ENCODE data around the gene PIGC.

The PIGC gene

GRCh38 chr1:172425339-172425738 is 18.5 kb downstream of the PIGC start:
- H3K4me3 ChIP-seq (replicated peaks; ENCODE audit: low read depth, low read length): no peak overlapping the region
- TF ChIP-seq, protein P1, sequence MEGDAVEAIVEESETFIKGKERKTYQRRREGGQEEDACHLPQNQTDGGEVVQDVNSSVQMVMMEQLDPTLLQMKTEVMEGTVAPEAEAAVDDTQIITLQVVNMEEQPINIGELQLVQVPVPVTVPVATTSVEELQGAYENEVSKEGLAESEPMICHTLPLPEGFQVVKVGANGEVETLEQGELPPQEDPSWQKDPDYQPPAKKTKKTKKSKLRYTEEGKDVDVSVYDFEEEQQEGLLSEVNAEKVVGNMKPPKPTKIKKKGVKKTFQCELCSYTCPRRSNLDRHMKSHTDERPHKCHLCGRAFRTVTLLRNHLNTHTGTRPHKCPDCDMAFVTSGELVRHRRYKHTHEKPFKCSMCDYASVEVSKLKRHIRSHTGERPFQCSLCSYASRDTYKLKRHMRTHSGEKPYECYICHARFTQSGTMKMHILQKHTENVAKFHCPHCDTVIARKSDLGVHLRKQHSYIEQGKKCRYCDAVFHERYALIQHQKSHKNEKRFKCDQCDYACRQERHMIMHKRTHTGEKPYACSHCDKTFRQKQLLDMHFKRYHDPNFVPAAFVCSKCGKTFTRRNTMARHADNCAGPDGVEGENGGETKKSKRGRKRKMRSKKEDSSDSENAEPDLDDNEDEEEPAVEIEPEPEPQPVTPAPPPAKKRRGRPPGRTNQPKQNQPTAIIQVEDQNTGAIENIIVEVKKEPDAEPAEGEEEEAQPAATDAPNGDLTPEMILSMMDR (IDR thresholded peaks at IDR 0.05; ENCODE audit: low read length, missing control alignments): no peak
- DNase-seq (ENCODE audit: low read depth): no peak

- no peak for DNase-seq (ENCODE audit: low read depth)
- H3K4me3 ChIP-seq (replicated peaks; ENCODE audit: low read depth, low read length): no peak overlapping the region
- TF ChIP-seq, protein P1 (IDR thresholded peaks at IDR 0.05; ENCODE audit: low read length, missing control alignments): no peak
Observed at GRCh38 chr1:172423336-172423735, 20.5 kb downstream of the PIGC start.

DNA sequence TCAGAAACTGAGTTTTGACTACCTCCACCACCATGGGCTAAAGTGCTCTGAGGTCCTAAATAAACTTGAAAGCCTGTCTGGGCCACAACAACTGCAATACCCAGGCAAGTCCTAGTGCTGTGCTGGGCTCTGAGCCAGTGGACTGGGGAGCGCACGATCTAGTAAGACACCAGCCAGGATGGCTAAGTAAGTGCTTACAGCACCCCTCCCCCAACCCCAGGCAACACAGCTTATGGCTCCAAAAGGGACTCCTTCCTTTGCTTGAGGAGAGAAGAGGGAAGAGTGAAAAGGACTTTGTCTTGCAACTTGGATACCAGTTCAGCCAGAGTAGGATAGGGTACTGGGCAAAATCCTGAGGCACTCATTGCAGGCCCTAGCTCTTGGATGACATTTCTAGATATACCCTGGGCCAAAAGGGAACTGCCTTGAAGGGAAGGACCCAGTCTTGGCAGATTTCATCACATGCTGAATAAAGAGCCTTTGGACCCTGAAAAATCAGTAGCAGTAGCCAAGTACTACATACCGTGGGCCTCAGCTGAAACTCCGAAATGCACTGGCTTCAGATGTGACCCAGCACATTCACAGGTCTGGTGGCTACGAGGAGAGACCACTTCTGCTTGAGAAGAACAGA is 21.8 kb downstream of the PIGC start:
- TF ChIP-seq, protein P1 (IDR thresholded peaks at IDR 0.05; ENCODE audit: low read length, missing control alignments): no peak
- H3K4me3 ChIP-seq (replicated peaks; ENCODE audit: low read depth, low read length): no peak overlapping the region
- DNase-seq (ENCODE audit: low read depth): no peak

GRCh38 chr1:172420385-172420784 is 23.5 kb downstream of the PIGC start, which contains the start of gene C1orf105:
Gene C1orf105, plus strand, starts transcription at chr1:172420685. Its CDS starts 201 bp downstream, at chr1:172420886.
- no peak for DNase-seq (ENCODE audit: low read depth)
- TF ChIP-seq, protein P1 (IDR thresholded peaks at IDR 0.05; ENCODE audit: low read length, missing control alignments): no peak
- no peak within 1 kb of the TSS for H3K4me3 ChIP-seq (replicated peaks; ENCODE audit: low read depth, low read length)

DNA sequence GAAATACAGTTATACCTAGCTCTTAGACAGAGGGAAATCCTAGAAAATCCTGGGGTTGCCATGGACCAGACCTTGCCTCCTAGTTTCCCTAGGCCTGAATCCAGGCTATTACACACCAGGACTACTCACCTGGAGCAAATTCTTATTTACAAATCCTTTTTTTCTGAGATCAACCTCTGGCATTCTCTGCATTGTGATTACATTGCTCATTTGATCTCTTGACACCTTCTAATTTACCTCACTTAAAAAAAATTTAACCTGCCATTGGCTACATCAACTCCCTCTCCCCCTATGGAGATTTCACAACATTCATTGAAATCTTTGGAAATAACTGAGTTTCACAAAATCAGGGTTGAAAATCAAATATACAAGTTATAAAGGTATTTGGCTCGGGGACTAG is 26.3 kb downstream of the PIGC start:
- no peak overlapping the region for H3K4me3 ChIP-seq (replicated peaks; ENCODE audit: low read depth, low read length)
- no peak for DNase-seq (ENCODE audit: low read depth)
- TF ChIP-seq, protein P1 (IDR thresholded peaks at IDR 0.05; ENCODE audit: low read length, missing control alignments): no peak

GRCh38 chr1:172416496-172417035 is 27.3 kb downstream of the PIGC start:
- no peak overlapping the region for H3K4me3 ChIP-seq (replicated peaks; ENCODE audit: low read depth, low read length)
- no peak for DNase-seq (ENCODE audit: low read depth)
- TF ChIP-seq, protein P1 (IDR thresholded peaks at IDR 0.05; ENCODE audit: low read length, missing control alignments): no peak

DNA sequence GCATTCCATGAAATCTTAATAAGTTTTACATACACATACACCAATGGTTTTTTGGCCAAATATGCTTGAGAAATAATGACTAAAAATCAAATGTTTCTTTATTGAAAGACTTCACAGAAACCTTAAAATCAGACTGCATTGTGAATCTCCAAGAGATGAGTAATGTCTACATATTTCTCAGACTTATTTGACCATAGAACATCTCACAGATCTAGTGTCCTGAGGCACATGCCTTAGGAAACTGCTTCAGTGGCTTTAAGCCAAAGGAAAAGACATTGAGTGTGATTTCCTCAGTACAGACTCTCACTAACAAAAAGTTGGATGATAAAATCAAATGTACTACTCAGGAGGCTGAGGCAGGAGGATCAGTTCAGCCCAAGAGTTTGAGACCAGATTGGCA is 29.5 kb downstream of the PIGC start:
- TF ChIP-seq, protein P1 (IDR thresholded peaks at IDR 0.05; ENCODE audit: low read length, missing control alignments): no peak
- no peak overlapping the region for H3K4me3 ChIP-seq (replicated peaks; ENCODE audit: low read depth, low read length)
- peak; percentile 36 for DNase-seq (ENCODE audit: low read depth)

Data from fibroblast of pulmonary artery (primary cell).